Brain microvascular endothelial cell (primary cell): ENCODE results near the gene GPR37L1.
A peak's percentile ranks its signal among the peaks of the same experiment; 100 is the strongest.

Source experiments
- DNase-seq: peaks from one replicate; pipeline ENCODE4 v3.0.0-alpha.2; 2020
- H3K27ac ChIP-seq: fragments of 250-450 bp; sonication (Bioruptor Pico); 2 replicates; pipeline ENCODE4 v1.5.1; 2020; ENCODE audit warnings: mild to moderate bottlenecking, moderate library complexity
- H3K27me3 ChIP-seq: fragments of 250-450 bp; sonication (Bioruptor Pico); replicated peaks from 2 replicates; pipeline ENCODE4 v1.5.1; 2020; ENCODE audit warnings: mild to moderate bottlenecking
- H3K36me3 ChIP-seq: fragments of 250-450 bp; sonication (Bioruptor Pico); replicated peaks from 2 replicates; pipeline ENCODE4 v1.5.1; 2020; ENCODE audit warnings: mild to moderate bottlenecking
- H3K4me3 ChIP-seq: 2 replicates; pipeline ENCODE4 v1.5.1; 2011; ENCODE audit warnings: low read depth, mild to moderate bottlenecking, control low read depth, low read length, moderate library complexity
- in situ Hi-C: cut with HindIII; loops from 2 replicates; pipeline ENCODE4 v1.10.0; 2017; ENCODE audit warnings: low sequenced_read_pairs, low pct_ligation_motif_present
- TF ChIP-seq, protein P1 (sequence below): IDR thresholded peaks from 2 replicates; pipeline ENCODE4 v1.5.1; 2011; ENCODE audit warnings: low read depth, mild to moderate bottlenecking, moderate library complexity, low read length, control low read depth, inconsistent platforms; ENCODE audit errors: missing control alignments

Gene GPR37L1

DNA sequence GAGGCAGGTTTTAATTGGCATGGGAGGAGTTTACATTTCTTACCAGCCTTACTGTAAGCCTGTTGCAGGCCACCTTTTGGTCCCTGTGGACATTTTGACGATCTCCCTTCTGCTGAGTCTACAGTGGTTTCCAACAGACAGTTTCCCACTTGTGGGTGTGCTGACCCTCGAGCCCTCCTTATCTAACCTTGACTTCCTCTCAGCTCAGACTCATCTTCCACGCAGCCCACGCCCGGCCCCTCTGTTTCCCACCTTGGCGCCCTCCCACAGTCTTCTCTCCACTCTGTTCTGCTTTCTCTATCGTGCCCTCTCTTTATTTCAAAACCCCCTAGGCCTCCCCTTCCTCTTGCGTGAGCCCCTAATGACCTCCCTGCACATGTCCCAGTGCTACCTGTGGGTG is 27.9 kb downstream of the GPR37L1 start:
- in situ Hi-C loops, result no loop called here
- H3K4me3 ChIP-seq, result no peak overlapping the region
- H3K27me3 ChIP-seq, result no peaks in the 10 kb centered on the region
- H3K36me3 ChIP-seq, result no peaks in the 10 kb centered on the region
- TF ChIP-seq, protein P1, sequence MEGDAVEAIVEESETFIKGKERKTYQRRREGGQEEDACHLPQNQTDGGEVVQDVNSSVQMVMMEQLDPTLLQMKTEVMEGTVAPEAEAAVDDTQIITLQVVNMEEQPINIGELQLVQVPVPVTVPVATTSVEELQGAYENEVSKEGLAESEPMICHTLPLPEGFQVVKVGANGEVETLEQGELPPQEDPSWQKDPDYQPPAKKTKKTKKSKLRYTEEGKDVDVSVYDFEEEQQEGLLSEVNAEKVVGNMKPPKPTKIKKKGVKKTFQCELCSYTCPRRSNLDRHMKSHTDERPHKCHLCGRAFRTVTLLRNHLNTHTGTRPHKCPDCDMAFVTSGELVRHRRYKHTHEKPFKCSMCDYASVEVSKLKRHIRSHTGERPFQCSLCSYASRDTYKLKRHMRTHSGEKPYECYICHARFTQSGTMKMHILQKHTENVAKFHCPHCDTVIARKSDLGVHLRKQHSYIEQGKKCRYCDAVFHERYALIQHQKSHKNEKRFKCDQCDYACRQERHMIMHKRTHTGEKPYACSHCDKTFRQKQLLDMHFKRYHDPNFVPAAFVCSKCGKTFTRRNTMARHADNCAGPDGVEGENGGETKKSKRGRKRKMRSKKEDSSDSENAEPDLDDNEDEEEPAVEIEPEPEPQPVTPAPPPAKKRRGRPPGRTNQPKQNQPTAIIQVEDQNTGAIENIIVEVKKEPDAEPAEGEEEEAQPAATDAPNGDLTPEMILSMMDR, result no peak
- H3K27ac ChIP-seq, result no peak overlapping the region
- DNase-seq, result no peak

DNA sequence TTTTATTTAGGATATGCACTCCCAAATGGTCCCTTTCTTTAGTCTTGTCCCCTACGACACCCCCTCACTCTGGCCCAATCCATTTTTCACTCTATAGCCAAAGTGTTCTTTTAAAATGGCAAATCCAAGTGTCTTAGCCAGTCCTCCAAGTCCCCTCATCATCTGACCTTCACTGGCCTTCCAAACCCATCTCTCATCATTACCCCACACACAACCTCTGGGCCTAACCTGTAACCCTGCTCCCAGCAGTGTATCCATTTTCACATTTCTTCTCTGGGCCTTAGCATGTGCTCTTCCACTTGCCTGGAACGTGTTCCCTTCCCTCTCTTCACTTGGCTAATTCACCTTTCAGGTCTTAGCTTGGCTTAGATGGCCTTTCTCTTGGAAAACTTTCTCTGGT is 28.3 kb downstream of the GPR37L1 start:
- Histone ChIP-seq H3K4me3 (no peak overlapping the region), H3K36me3 (no peaks in the 10 kb centered on the region), H3K27ac (no peak overlapping the region), H3K27me3 (no peaks in the 10 kb centered on the region)
- in situ Hi-C loops, result no loop called here
- TF ChIP-seq, protein P1, result no peak
- no peak for DNase-seq

DNA sequence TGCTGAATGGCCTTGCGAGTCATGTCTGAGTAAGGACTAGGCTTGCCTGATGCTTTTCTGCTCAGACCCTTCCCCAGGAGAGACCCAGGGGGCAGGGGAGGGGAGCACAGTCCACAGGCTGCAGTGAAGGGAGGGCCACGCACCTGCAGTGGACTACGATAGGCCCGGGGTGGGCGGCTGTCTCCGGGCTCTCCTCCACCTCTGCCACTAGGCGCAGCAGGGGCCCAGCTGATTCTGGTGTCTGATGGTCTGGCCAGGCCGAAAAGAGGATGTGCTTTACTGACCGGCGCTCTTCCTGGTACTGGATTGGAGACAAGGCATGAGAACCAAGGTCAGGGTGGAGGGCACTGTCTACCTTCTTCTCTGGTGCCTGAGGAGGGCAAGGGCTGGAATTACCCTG is 29.7 kb downstream of the GPR37L1 start:
- no peak for DNase-seq
- Histone ChIP-seq H3K27ac (no peak overlapping the region), H3K27me3 (no peaks in the 10 kb centered on the region), H3K36me3 (no peaks in the 10 kb centered on the region), H3K4me3 (no peak overlapping the region)
- in situ Hi-C loops, result no loop called here
- TF ChIP-seq, protein P1, result no peak

DNA sequence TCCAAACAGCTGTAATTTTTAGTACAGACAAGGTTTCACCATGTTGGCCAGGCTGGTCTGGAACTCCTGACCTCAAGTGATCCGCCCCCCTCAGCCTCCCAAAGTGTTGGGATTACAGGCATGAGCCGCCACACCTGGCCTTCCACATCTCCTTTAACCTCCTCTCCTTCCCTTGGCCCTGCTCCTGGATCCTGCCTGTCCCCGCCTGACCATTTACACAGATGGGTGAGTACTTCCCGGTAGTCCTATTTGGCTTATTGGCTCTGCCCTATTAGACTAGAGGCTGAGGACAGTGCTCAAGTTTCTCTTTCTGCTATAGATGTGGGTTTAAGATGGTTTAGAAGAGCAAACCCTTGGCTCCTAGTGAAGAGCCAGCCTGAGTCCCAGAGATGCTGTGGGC is 30.6 kb downstream of the GPR37L1 start:
- TF ChIP-seq, protein P1, result no peak
- Histone ChIP-seq H3K27me3 (no peaks in the 10 kb centered on the region), H3K4me3 (no peak overlapping the region), H3K27ac (no peak overlapping the region), H3K36me3 (no peaks in the 10 kb centered on the region)
- no peak for DNase-seq
- in situ Hi-C loops, result no loop called here

DNA sequence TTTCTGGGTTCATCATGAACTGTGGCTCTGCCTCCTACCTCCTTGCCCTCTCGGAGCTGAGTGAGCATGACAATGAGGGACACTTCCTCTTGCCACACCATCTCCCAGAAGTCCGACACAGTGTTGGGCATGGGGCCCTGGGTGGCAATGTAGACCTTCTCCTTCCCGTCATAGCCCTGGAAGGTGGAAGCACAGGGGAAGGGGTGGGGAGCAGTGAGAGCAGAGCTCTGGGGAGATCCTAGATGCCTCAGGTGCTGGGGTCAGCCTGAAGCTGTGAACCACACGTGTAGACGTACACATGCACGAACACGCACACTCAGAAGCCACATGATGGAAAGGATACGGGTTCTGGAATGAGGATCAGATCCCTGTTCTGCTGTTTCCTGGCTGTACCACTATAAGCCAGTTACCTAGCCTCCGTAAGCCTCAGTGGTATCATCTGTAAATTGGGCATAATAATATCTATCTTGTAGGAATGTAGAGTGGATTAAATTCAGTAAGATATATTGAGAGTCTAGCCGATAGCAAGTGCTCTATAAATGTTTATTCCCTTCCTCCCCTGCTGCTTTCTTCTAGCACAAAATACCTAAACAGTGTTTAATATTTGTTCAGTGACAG is 31.5 kb downstream of the GPR37L1 start:
- Histone ChIP-seq H3K27me3 (no peaks in the 10 kb centered on the region), H3K4me3 (no peak overlapping the region), H3K27ac (no peak overlapping the region), H3K36me3 (no peaks in the 10 kb centered on the region)
- no peak for DNase-seq
- in situ Hi-C loops, result no loop called here
- TF ChIP-seq, protein P1, result no peak

DNA sequence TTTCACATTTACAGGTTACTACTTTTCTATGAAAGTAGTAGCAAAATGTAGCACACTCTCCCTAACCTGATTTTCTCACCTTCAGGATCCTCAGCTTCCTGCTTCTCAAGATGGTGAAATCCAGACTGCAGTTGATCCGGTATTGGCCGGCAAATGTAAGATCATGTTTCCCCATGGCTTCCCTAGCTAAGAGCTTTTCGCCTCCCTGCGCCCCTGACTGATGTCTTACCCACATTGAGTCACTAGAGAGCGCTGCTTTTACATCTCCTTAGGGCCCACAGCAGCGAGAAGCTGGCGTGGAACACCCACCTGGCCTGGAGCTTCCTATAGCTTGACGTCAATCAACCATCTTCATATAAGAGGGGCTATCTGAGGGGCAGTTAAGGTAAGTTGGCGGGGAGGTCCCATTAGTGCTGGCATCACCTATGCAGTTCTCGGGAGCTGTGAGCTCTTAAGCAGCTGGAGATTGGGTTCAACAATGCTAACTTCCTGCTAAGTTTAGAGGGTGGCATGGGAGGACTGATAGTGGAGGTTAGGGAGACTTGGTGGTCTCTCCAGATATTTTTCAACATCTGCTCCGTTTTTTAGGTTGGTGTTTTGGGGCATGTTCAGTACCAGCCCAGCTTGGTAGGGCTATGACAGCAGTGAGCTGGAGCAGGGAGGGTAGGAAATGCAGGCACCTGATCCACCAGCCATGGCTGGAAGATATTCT is 32.2 kb downstream of the GPR37L1 start:
- in situ Hi-C loops, result no loop called here
- Histone ChIP-seq H3K36me3 (no peaks in the 10 kb centered on the region), H3K27me3 (no peaks in the 10 kb centered on the region), H3K4me3 (no peak overlapping the region), H3K27ac (no peak overlapping the region)
- peak; percentile 66 for DNase-seq
- TF ChIP-seq, protein P1, result peak; percentile 71
